Measurements from ENCODE around the gene PACRGL.

- no peak for TF ChIP-seq CTCF (IDR thresholded peaks at IDR 0.05)
- TF ChIP-seq POLR2A (IDR thresholded peaks at IDR 0.05) = no peak
Measured at GRCh38 chr4:20764366-20764992, 64.2 kb downstream of the PACRGL start.
